Endometrial microvascular endothelial cells (primary cell): ENCODE results near the gene FGF4. TPM values are rescaled to one million over a fixed set of nuclear protein-coding genes. Genes with fewer than 3 reads are reported as not detected.
"Not testable (repeated sequence)": the region's sequence is repeated elsewhere in the genome, so short reads cannot be mapped to it uniquely, and the experiment has no call there.

ENCODE experiments used
- in situ Hi-C: cut with HindIII; loops from 2 replicates; pipeline ENCODE4 v1.10.0; 2017; ENCODE audit warnings: low sequenced_read_pairs, low pct_unique_long_range_greater_than_20kb; ENCODE audit errors: inconsistent ontology term
- total RNA-seq: library from RNA; depleted of rRNA; stranded (reverse); fragments of >200 nt; gene quantifications from one replicate; pipeline ENCODE4 v1.2.3, GENCODE V29; 2015; ENCODE audit errors: inconsistent ontology term

The FGF4 gene
- total RNA-seq, 1 donor from 2014 or later: not detected

- in situ Hi-C loops: no loop called here
These were observed 12.3 kb upstream of the FGF4 start for GRCh38 chr11:69787457-69787856.

GRCh38 chr11:69781241-69781640, 6.1 kb upstream of the FGF4 start:
- in situ Hi-C loops: no loop called here

GRCh38 chr11:69778373-69778772, 3.2 kb upstream of the FGF4 start:
- in situ Hi-C loops: no loop called here

GRCh38 chr11:69774354-69775162, 583 bp downstream of the FGF4 start:
- in situ Hi-C loops: no loop called here

- in situ Hi-C loops: no loop called here
These were observed 1.4 kb downstream of the FGF4 start for GRCh38 chr11:69773626-69774353.

- in situ Hi-C loops: no loop called here
These were observed 3.7 kb downstream of the FGF4 start for GRCh38 chr11:69771466-69771865.

GRCh38 chr11:69770540-69770939, 4.6 kb downstream of the FGF4 start:
- in situ Hi-C loops: no loop called here

GRCh38 chr11:69765498-69765995, 9.6 kb downstream of the FGF4 start:
- in situ Hi-C loops: no loop called here

GRCh38 chr11:69764918-69765317, 10.2 kb downstream of the FGF4 start:
- in situ Hi-C loops: not testable (repeated sequence)

GRCh38 chr11:69760319-69760718, 14.8 kb downstream of the FGF4 start:
- in situ Hi-C loops: no loop called here

GRCh38 chr11:69752890-69753289, 22.3 kb downstream of the FGF4 start:
- in situ Hi-C loops: no loop called here

GRCh38 chr11:69750875-69751597, 24.1 kb downstream of the FGF4 start:
- in situ Hi-C loops: no loop called here

GRCh38 chr11:69750108-69750850, 24.9 kb downstream of the FGF4 start:
- in situ Hi-C loops: no loop called here

- in situ Hi-C loops: no loop called here
These were observed 26.5 kb downstream of the FGF4 start for GRCh38 chr11:69748637-69749036.

- in situ Hi-C loops: no loop called here
These were observed 28.1 kb downstream of the FGF4 start for GRCh38 chr11:69746752-69747742.

- in situ Hi-C loops: no loop called here
These were observed 29.0 kb downstream of the FGF4 start for GRCh38 chr11:69746140-69746539.

- in situ Hi-C loops: no loop called here
These were observed 29.9 kb downstream of the FGF4 start for GRCh38 chr11:69745201-69745600.

- in situ Hi-C loops: no loop called here
These were observed 30.7 kb downstream of the FGF4 start for GRCh38 chr11:69744435-69744834.
